NCI-H460 (cell line): ENCODE results near the gene AKAP17A. TPM values are rescaled to one million over a fixed set of nuclear protein-coding genes. Genes with fewer than 3 reads are reported as not detected.
"Not testable (repeated sequence)": the region's sequence is repeated elsewhere in the genome, so short reads cannot be mapped to it uniquely, and the experiment has no call there.

Source experiments
- DNase-seq: peaks from one replicate; pipeline ENCODE4 v3.0.0-alpha.2; 2016; ENCODE audit warnings: low read depth; ENCODE audit errors: extremely low read depth
- total RNA-seq: library from RNA; depleted of rRNA; stranded (reverse); fragments of >200 nt; shearing (Covaris generic); gene quantifications from 2 replicates; pipeline ENCODE4 v1.2.3, GENCODE V29; 2014; rRNA removed

AKAP17A gene
- total RNA-seq, 1 experiment from 2014 or later = 37.9 TPM

DNA sequence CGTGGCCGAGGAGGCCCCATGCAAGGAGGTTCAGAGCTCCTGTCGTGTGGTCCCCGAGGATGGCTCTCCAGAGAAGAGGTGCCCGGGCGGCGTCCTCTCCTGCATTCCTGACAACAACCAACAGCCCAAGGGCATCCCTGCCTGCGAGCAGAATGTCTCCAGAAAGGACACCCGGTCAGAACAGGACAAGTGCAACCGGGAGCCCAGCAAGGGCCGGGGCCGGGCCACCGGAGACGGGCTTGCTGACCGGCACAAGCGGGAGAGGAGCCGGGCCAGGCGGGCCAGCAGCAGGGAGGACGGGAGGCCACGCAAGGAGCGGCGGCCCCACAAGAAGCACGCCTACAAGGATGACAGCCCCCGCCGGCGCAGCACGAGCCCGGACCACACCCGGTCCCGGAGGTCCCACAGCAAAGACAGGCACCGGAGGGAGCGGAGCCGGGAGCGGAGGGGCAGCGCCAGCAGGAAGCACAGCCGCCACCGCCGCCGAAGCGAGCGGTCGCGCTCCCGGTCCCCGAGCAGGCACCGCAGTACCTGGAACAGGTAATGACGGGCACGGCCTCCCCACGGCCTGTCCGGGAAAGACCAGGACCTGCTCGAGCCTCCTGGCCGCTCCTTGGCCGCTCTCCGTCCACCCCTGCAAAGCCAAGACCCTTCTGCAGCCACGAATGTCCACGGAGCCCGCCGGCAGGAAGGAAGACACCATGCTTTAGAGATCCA lies 9.8 kb downstream of the AKAP17A start:
- DNase-seq = no peak

DNA sequence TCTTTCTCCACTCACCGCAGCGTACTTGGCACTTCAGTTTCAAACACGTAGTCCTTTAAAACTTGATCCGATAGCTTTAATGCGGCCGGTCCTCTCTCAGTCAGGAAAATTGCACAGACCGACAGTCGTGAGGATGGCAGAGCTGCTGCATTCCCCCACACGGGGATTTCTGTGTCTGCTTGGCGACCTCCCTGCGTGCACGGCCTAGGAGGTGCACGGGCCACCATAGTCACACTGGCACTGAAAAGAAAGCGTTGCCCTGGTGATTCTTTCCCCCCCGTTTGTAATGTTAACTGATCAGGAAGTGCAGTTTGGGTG lies 10.3 kb downstream of the AKAP17A start:
- no peak for DNase-seq

DNA sequence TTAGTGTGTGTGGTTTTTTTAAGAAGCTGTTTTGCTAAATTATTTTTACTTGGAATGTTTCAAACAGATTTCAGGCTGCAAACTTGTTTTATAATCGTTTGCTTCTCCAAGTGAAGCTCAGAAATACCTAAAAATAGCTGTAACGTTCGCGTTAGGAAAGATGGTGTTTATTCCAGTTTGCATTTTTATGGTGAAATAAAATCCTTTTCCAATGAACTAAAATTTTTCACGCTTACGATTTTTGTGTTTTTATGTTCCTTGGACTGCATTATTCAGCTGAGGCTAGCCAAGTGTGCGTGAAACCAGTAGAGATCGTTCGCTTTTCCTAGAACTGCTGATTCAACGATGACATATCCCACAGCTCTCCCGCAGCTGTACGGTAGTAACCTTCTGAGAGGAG lies 10.9 kb downstream of the AKAP17A start:
- no peak for DNase-seq

DNA sequence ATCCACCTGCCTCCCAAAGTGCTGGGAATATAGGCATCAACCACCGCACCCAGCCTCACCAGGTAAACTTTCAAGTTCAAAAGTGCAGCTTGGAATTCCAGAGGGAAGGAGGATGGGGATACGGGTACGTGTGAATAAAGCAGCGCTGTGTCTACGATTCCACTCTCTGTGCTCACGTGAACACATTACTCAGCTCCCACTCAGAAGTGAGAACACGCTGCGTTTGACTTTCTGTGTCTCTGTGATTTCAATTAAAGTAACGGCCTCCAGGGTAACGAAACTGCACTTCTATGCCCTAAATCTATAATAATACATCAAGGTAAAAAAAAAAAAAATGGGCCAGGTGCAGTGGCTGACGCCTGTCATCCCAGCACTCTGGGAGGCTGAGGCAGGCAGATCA lies 15.1 kb downstream of the AKAP17A start:
- no peak for DNase-seq

DNA sequence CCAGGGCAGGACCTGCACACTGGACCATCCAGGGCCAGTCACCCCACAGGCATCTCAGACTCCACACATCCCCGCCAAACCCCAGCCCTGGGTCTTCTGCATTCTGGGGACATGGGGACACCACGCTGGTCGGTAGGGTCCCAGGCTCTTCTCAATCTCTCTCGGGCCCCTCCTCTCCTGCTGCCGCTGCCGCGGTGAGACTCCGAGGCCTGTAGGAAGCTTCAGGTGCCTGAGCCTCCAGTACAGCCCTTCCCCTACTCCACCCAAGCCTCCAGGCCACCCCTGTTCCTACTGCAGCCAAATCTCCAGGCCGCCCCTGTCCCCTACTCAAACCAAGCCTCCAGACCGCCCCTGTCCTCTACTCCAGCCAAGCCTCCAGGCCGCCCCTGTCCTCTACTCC lies 17.9 kb downstream of the AKAP17A start:
- no peak for DNase-seq

DNA sequence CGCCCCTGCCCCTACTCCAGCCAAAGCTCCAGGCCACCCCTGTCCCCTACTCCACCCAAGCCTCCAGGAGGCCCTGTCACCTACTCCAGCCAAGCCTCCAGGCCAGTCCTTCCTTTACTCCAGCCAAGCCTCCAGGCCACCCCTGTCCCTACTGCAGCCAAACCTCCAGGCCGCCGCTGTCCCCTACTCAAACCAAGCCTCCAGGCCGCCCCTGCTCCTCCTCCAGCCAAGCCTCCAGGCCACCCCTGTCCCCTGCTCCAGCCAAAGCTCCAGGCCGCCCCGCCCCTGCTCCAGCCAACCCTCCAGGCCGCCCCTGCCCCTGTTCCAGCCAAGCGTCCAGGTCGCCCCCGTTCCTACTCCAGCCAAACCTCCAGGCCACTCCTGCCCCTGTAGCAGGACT lies 18.4 kb downstream of the AKAP17A start:
- no peak for DNase-seq

DNA sequence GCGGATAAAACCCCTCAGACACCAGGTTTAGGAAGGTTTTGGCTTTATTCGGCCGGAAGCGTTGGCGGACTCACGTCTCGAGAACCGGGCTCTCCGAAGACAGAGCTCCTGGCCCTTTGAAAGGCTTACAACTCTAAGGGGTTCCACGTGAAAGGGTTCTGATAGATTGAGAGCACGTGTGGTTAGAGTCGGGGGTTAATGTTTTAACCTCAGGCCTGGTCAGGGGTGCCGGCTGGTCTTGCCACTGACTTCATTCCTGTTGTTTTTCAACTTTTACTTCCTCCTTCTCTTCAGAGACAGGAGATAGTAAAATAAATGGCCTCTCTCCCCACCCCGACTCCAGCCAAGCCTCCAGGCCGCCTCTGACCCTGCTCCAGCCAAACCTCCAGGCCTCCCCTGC lies 18.8 kb downstream of the AKAP17A start:
- no peak for DNase-seq

DNA sequence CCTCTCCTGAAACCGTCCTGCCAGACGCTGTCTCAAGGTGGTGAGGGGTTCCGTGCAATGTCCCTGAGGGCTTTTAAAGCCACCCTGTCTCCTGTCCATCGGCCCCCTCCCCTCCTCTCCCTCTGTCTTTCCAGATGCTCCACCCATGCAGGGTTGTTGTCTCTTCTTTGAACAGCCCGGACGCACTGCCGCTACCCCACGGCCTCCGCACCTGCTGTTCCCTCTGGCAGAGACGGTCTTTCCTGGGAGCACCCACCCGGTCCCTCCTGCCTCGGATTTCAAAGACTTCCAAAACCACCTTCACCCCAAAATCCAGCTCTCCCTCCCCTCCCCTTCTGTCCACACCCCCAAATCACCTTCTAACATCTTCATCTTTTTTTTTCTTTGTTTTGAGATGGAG lies 19.3 kb downstream of the AKAP17A start:
- DNase-seq = no peak

DNA sequence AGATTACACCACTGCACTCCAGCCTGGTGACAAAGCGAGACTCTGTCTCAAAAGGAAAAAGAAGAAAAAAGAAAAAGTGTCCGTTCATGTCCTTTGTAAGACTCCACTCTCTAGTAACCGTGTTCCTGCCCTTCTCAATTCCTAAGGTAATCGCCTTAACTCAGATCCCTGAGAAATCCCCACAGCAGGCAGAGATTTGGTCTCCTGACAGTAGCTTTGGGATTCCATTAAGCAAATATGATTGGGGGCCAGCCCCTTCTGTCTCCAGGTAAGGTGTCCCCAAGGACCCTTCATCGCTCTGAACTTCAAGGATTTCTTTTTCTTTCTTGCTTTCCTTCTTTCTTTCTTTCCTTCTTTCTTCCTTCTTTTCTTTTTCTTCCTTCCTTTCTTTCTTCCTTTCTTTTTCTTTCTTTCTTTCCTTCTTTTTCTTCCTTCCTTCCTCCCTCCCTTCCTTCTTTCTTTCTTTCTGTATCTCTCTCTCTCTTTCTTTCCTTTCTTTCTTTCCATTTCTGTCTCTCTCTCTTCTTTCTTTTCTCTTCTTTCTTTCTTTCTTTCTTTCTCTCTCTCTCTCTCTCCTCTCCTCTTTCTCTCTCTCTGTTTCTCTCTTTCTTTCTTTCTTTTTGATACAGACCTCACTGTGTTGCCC lies 21.4 kb downstream of the AKAP17A start:
- no peak for DNase-seq

DNA sequence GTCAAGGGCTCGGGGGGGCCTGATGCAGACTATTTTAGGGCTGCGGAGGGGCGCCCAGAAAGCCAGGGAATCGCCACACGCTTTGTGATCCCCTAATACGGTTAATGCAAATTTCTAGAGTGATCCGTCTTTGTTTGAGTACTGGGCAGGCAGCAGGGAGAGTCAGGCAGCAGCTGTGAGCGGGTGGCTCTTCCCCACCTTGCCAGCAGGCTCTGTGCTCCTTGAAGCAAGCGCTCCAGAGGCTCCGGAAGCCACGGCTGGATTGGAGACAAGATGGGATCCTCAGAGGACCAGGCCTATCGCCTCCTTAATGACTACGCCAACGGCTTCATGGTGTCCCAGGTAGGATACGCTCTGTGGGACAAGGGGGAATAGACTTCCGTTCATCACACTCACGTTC lies 23.5 kb downstream of the AKAP17A start, which contains the start of gene ASMT:
Gene ASMT, plus strand, starts transcription at position 133 of the 400 bp plus-strand sequence. Its CDS starts 141 bp downstream, at position 274.
- no peak for DNase-seq

DNA sequence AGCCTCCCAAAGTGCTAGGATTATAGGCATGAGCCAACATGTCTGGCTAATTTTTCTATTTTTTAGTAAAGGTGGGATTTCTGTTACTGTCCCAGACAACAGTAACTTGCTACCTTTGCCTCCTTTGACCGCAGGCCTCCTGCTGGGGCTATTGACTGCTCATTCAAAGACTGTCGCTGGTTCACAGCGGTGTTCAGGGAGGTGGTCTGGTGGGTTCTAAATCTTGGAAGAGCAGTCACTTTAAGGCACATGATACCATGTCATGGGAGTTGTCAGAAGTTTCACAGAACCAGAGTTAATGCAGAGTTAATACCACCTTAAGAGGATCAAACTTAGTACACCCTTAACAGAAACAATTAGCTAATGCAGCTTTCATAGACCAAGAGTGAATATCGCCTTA lies 27.3 kb downstream of the AKAP17A start:
- no peak for DNase-seq

DNA sequence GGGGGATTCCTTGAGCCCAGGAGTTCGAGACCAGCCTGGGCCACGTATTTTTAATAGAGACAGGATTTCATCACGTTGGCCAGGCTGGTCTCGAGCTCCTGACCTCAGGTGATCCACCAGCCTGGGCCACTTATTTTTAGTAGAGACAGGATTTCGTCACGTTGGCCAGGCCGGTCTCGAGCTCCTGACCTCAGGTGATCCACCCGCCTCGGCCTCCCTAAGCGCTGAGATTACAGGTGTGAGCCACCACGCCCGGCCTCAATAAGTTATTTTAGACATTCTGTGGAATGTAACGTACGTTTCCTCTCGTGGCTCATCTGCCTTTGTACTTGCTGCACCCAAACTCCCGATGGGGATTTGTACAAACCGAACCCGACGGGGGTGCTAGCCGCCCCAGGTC lies 32.3 kb downstream of the AKAP17A start:
- DNase-seq = no peak

DNA sequence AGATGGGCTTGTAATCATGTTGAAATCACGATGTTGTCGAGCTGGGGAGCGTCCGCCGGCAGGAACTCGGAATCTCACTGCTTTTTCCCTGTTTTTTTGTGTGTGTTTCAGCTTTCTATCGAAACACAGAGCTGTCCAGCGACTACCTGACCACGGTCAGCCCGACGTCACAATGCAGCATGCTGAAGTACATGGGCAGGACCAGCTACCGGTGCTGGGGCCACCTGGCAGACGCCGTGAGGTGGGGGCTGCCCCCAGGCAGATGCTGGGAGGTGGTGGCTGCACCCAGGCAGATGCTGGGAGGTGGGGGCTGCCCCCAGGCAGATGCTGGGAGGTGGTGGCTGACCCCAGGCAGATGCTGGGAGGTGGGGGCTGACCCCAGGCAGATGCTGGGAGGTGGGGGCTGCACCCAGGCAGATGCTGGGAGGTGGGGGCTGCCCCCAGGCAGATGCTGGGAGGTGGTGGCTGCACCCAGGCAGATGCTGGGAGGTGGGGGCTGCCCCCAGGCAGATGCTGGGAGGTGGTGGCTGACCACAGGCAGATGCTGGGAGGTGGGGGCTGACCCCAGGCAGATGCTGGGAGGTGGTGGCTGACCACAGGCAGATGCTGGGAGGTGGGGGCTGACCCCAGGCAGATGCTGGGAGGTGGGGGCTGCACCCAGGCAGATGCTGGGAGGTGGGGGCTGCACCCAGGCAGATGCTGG lies 32.9 kb downstream of the AKAP17A start:
- not testable (repeated sequence) for DNase-seq

DNA sequence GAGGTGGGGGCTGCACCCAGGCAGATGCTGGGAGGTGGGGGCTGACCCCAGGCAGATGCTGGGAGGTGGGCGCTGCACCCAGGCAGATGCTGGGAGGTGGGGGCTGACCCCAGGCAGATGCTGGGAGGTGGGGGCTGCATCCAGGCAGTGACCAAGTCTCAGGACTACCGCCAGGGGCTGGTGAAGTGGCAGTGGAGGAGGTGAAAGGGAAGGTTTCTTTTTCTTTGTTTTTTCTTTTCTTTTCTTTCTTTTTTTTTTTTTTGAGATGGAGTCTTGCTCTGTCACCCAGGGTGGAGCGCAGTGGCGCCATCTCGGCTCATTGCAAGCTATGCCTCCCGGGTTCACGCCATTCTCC lies 33.4 kb downstream of the AKAP17A start:
- DNase-seq = not testable (repeated sequence)

DNA sequence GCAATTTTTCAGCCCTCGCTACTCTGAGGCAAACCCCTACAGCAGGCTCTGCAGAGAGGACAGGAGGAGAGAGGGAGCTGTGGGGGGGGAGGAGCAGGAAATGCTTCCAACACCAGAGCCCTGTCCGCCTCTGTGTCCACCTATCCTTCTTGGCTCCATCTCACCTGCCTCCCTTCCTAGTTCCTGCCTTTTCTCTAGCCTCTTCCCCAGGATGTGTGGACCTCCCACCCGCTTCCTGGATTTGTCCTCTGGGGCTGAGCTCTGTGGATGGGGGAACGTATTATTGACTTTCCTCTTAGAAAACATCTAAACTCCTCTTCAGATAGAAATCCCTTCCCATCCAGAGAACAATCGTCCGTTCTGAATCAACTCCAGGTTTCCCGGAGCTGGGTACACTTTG lies 37.8 kb downstream of the AKAP17A start:
- no peak for DNase-seq

DNA sequence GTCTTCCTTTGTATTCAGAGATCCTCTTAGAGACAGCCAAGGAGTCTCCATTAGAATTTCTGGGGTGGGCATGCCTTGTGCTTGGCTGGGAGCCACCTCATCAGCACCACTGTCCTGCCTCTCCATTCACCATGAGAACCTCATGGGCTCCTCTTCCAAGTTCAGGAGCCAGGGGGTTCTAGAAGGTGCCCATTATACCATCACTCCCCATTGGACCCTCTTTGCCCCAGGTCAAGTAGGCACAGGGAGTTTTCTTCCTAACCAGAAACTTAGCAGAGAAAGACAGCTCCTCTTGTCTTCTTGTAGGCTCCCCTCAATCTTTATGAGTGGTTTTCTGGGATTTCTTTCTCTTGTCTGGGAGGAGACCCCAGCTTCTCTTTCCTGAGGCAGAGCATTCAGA lies 54.6 kb downstream of the AKAP17A start:
- no peak for DNase-seq

DNA sequence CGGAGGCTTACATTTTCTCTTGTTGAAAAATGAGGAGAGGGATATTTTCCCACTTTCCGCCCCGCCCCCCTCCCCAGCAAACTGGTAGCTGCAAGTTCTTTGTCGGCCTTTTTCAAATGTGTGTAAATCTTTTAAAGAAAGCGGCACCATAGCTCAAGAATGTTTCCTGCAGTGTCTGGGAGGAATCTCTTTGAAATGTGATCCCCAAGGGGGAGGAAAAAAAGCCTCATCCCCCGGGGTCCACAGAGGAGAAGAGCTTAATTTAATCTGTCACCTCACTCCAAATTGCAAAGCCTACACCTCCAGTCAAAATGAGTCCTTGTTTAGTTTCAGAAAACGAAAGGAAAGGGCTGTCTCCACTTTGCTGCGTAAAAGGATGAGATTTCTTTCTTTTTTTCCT lies 58.2 kb downstream of the AKAP17A start:
- no peak for DNase-seq

Other genes starting within 250 kb of the AKAP17A start
- gene SLC25A6, start 199.5 kb upstream of the AKAP17A start, total RNA-seq = 553 and 588 TPM in 2 replicates
- 14.7 and 16.7 TPM in 2 replicates for gene ASMTL, start 138.7 kb upstream of the AKAP17A start, total RNA-seq
- gene P2RY8, start 54.4 kb upstream of the AKAP17A start, total RNA-seq = not detected in 2 replicates
- gene ASMT, start 23.5 kb downstream of the AKAP17A start, total RNA-seq = not detected in 2 replicates